ENCODE data around the gene MCF2. TPM values are rescaled to one million over a fixed set of nuclear protein-coding genes. Genes with fewer than 3 reads are reported as not detected.

Gene MCF2
- total RNA-seq, 1 donor from 2014 or later: 0.27 TPM

GRCh38 chrX:139639253-139639652 lies 68.7 kb downstream of the MCF2 start:
- H4K20me1 ChIP-seq (ENCODE audit: insufficient read depth, low read length): no peaks in the 10 kb centered on the region
- no peak overlapping the region for H3K27ac Mint-ChIP-seq (ENCODE audit: unreplicated experiment)
- no peaks in the 10 kb centered on the region for H3K27me3 ChIP-seq (ENCODE audit: insufficient read depth, low read length)
- no peaks in the 10 kb centered on the region for H3K9me3 Mint-ChIP-seq (ENCODE audit: unreplicated experiment)
- no peak overlapping the region for H3K4me3 Mint-ChIP-seq (ENCODE audit: unreplicated experiment)
- no peak for TF ChIP-seq EZH2 (IDR thresholded peaks at IDR 0.05; ENCODE audit: insufficient read depth, low read length)
- no peak for TF ChIP-seq CTCF (IDR thresholded peaks at IDR 0.05; ENCODE audit: insufficient read depth, low read depth, low read length)
- H3K4me2 ChIP-seq (ENCODE audit: low read length): no peak overlapping the region
- DNase-seq (ENCODE audit: low read depth) (no peak), FAIRE-seq (peak; percentile 45)
- no peak overlapping the region for H3K27ac ChIP-seq (ENCODE audit: low read depth, low read length)
- H3K36me3 ChIP-seq (ENCODE audit: insufficient read depth, low read length): no peaks in the 10 kb centered on the region
- H3K9me3 ChIP-seq (ENCODE audit: insufficient read depth, low read depth, low read length): no peaks in the 10 kb centered on the region
- no peaks in the 10 kb centered on the region for H3K4me1 Mint-ChIP-seq (ENCODE audit: low read depth, unreplicated experiment)
- no peaks in the 10 kb centered on the region for H3K27me3 Mint-ChIP-seq (ENCODE audit: low read depth, unreplicated experiment)
- no peak overlapping the region for H2AFZ ChIP-seq (ENCODE audit: low read depth, low read length)
- H3K79me2 ChIP-seq (ENCODE audit: insufficient read depth, low read length): no peaks in the 10 kb centered on the region
- no peak overlapping the region for H3K9ac ChIP-seq (ENCODE audit: low read length)
- H3K4me3 ChIP-seq (ENCODE audit: insufficient read depth, low read depth, low read length): no peak overlapping the region
- no peaks in the 10 kb centered on the region for H3K4me1 ChIP-seq (ENCODE audit: insufficient read depth, low read length)
- H3K36me3 Mint-ChIP-seq (ENCODE audit: low read depth, unreplicated experiment): no peaks in the 10 kb centered on the region

- peak; percentile 29 for FAIRE-seq
- no peaks in the 10 kb centered on the region for H3K4me1 Mint-ChIP-seq (ENCODE audit: low read depth, unreplicated experiment)
- no peak overlapping the region for H3K4me2 ChIP-seq (ENCODE audit: low read length)
- H3K27ac Mint-ChIP-seq (ENCODE audit: unreplicated experiment): no peak overlapping the region
- no peaks in the 10 kb centered on the region for H3K36me3 Mint-ChIP-seq (ENCODE audit: low read depth, unreplicated experiment)
- H3K4me3 ChIP-seq (ENCODE audit: insufficient read depth, low read depth, low read length): no peak overlapping the region
- H3K4me1 ChIP-seq (ENCODE audit: insufficient read depth, low read length): no peaks in the 10 kb centered on the region
- H3K79me2 ChIP-seq (ENCODE audit: insufficient read depth, low read length): no peaks in the 10 kb centered on the region
- TF ChIP-seq CTCF (IDR thresholded peaks at IDR 0.05; ENCODE audit: insufficient read depth, low read depth, low read length): no peak
- TF ChIP-seq EZH2 (IDR thresholded peaks at IDR 0.05; ENCODE audit: insufficient read depth, low read length): no peak
- no peak overlapping the region for H3K9ac ChIP-seq (ENCODE audit: low read length)
- H2AFZ ChIP-seq (ENCODE audit: low read depth, low read length): no peak overlapping the region
- no peaks in the 10 kb centered on the region for H4K20me1 ChIP-seq (ENCODE audit: insufficient read depth, low read length)
- H3K9me3 Mint-ChIP-seq (ENCODE audit: unreplicated experiment): no peaks in the 10 kb centered on the region
- H3K27me3 ChIP-seq (ENCODE audit: insufficient read depth, low read length): no peaks in the 10 kb centered on the region
- no peaks in the 10 kb centered on the region for H3K9me3 ChIP-seq (ENCODE audit: insufficient read depth, low read depth, low read length)
- no peaks in the 10 kb centered on the region for H3K36me3 ChIP-seq (ENCODE audit: insufficient read depth, low read length)
- H3K4me3 Mint-ChIP-seq (ENCODE audit: unreplicated experiment): no peak overlapping the region
- no peak for DNase-seq (ENCODE audit: low read depth)
- no peak overlapping the region for H3K27ac ChIP-seq (ENCODE audit: low read depth, low read length)
- no peaks in the 10 kb centered on the region for H3K27me3 Mint-ChIP-seq (ENCODE audit: low read depth, unreplicated experiment)
Measured at GRCh38 chrX:139600105-139600504, 107.9 kb downstream of the MCF2 start.

- no peaks in the 10 kb centered on the region for H3K27me3 Mint-ChIP-seq (ENCODE audit: low read depth, unreplicated experiment)
- H3K27ac Mint-ChIP-seq (ENCODE audit: unreplicated experiment): no peak overlapping the region
- no peaks in the 10 kb centered on the region for H3K4me1 ChIP-seq (ENCODE audit: insufficient read depth, low read length)
Measured at GRCh38 chrX:139596068-139596467, 111.9 kb downstream of the MCF2 start.

More at GRCh38 chrX:139596068-139596467, 111.9 kb downstream of the MCF2 start:
- no peak overlapping the region for H3K9ac ChIP-seq (ENCODE audit: low read length)
- H3K79me2 ChIP-seq (ENCODE audit: insufficient read depth, low read length): no peaks in the 10 kb centered on the region
- Mint-ChIP-seq H3K36me3 (ENCODE audit: low read depth, unreplicated experiment) (no peaks in the 10 kb centered on the region), H3K4me1 (ENCODE audit: low read depth, unreplicated experiment) (no peaks in the 10 kb centered on the region), H3K9me3 (ENCODE audit: unreplicated experiment) (no peaks in the 10 kb centered on the region), H3K4me3 (ENCODE audit: unreplicated experiment) (no peak overlapping the region)
- H2AFZ ChIP-seq (ENCODE audit: low read depth, low read length): no peak overlapping the region
- H3K9me3 ChIP-seq (ENCODE audit: insufficient read depth, low read depth, low read length): no peaks in the 10 kb centered on the region
- H4K20me1 ChIP-seq (ENCODE audit: insufficient read depth, low read length): no peaks in the 10 kb centered on the region
- H3K4me2 ChIP-seq (ENCODE audit: low read length): no peak overlapping the region
- H3K36me3 ChIP-seq (ENCODE audit: insufficient read depth, low read length): no peaks in the 10 kb centered on the region
- no peak overlapping the region for H3K27ac ChIP-seq (ENCODE audit: low read depth, low read length)
- H3K4me3 ChIP-seq (ENCODE audit: insufficient read depth, low read depth, low read length): no peak overlapping the region
- H3K27me3 ChIP-seq (ENCODE audit: insufficient read depth, low read length): no peaks in the 10 kb centered on the region
- DNase-seq (ENCODE audit: low read depth): no peak
- TF ChIP-seq CTCF (IDR thresholded peaks at IDR 0.05; ENCODE audit: insufficient read depth, low read depth, low read length) (no peak), EZH2 (IDR thresholded peaks at IDR 0.05; ENCODE audit: insufficient read depth, low read length) (no peak)
- peak; percentile 56 for FAIRE-seq

All from astrocyte (in vitro differentiated cells and primary cell).